Endodermal cell (in vitro differentiated cells): Measurements from ENCODE around the gene SSTR5. TPM values are rescaled to one million over a fixed set of nuclear protein-coding genes. Genes with fewer than 3 reads are reported as not detected.

Experiments
- DNase-seq: peaks from one replicate; pipeline ENCODE4 v3.0.0-alpha.2; 2017
- H3K27ac ChIP-seq: 2 replicates; pipeline ENCODE4 v1.5.1; 2013; ENCODE audit warnings: mild to moderate bottlenecking, low read depth, low read length, moderate library complexity
- H3K27me3 ChIP-seq: 2 replicates; pipeline ENCODE4 v1.6.1; 2013; ENCODE audit warnings: mild to moderate bottlenecking, low read length, moderate library complexity; ENCODE audit not compliant: insufficient read depth, control insufficient read depth, poor library complexity, severe bottlenecking
- H3K36me3 ChIP-seq: 2 replicates; pipeline ENCODE4 v1.7.0; 2013; ENCODE audit warnings: mild to moderate bottlenecking, low read length, moderate library complexity; ENCODE audit not compliant: control insufficient read depth, insufficient read depth
- H3K4me1 ChIP-seq: one replicate; pipeline ENCODE4 v1.7.0; 2013; ENCODE audit warnings: low read length; ENCODE audit not compliant: control insufficient read depth, insufficient read depth
- H3K4me3 ChIP-seq: 2 replicates; pipeline ENCODE4 v1.5.1; 2013; ENCODE audit warnings: mild to moderate bottlenecking, low read length, moderate library complexity
- H3K9ac ChIP-seq: 2 replicates; pipeline ENCODE4 v1.6.1; 2013; ENCODE audit warnings: mild to moderate bottlenecking, low read length, moderate library complexity; ENCODE audit not compliant: poor library complexity, severe bottlenecking; ENCODE audit errors: extremely low read depth
- H3K9me3 ChIP-seq: 2 replicates; pipeline ENCODE4 v1.6.1; 2013; ENCODE audit warnings: mild to moderate bottlenecking, low read length, moderate library complexity; ENCODE audit not compliant: control insufficient read depth
- H3K27ac Mint-ChIP-seq: 2 replicates; pipeline ENCODE4 v1.8.0; 2020; ENCODE audit warnings: mixed read lengths
- H3K27me3 Mint-ChIP-seq: 2 replicates; pipeline ENCODE4 v1.8.0; 2021; ENCODE audit warnings: mild to moderate bottlenecking, mixed read lengths; ENCODE audit not compliant: insufficient read depth
- H3K36me3 Mint-ChIP-seq: 2 replicates; pipeline ENCODE4 v1.8.0; 2020; ENCODE audit warnings: low read depth, mixed read lengths
- H3K4me1 Mint-ChIP-seq: 2 replicates; pipeline ENCODE4 v1.8.0; 2020; ENCODE audit warnings: mixed read lengths
- H3K4me3 Mint-ChIP-seq: 2 replicates; pipeline ENCODE4 v1.8.0; 2020; ENCODE audit warnings: mild to moderate bottlenecking, moderate library complexity, mixed read lengths
- H3K9me3 Mint-ChIP-seq: 2 replicates; pipeline ENCODE4 v1.8.0; 2020; ENCODE audit warnings: mild to moderate bottlenecking, mixed read lengths
- WGBS, 2 experiments: methylation state at CpG; one replicate each; pipeline versions ENCODE4 v1.1.5 to v1.1.7; 2013; ENCODE audit warnings: missing lambda C conversion rate in 2 of 2, mixed read lengths in 1 of 2; ENCODE audit not compliant: insufficient coverage in 1 of 2, insufficient read length in 1 of 2; 5-methylcytosine and 5-hydroxymethylcytosine counted together
- total RNA-seq, 2 donors: library from RNA; stranded (reverse); fragmentation: NEBNext Ultra II Directional in 1 of 2; extraction: Animal tissue kit (Norgen Biotek cat#: 25700) in 1 of 2; gene quantifications; 2 replicates in 1 of 2; 3 replicates in 1 of 2; pipeline ENCODE4 v1.2.1, GENCODE V29; 2021
- TF ChIP-seq, protein P1 (sequence below): fragments of 200-600 bp; sonication (generic); conservative IDR thresholded peaks from 2 replicates; pipeline ENCODE4 v1.5.0; 2021; ENCODE audit warnings: antibody characterized with exemption, mild to moderate bottlenecking

The SSTR5 gene
- total RNA-seq, 2 donors from 2014 or later, result 0.64 to 1.3 TPM

DNA sequence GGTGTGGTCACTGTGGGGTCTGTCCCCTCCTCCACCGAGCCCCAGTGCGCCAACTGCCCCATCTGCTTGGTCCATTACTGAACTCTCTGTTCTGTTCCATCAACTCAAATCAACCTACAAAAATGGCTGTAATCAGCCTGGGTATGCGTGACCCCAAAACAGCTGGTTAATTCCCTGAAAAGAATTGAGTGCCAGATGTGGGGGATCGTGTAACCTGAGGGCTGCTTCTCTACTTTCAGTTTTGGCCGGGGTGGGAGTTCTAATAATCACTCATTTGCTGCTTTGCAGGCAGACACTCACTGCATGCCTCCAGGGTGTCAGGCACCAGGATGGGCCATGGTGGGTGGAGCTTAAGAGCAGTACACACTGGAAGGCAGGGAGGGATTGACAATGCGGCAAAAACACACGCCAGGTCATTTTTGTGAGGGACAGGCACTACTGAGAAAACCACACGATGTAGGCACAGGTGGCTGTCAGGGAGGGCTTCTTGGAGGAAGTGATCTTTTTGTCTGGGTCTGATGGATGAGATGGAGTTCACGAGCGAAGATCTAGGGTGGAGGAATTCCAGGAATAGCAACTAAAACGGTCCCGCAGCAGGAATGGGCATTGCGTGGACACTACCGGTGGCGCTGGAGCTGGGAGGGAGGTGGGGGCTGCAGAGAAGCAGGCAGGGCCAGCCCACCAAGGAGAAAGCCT, 30.4 kb upstream of the SSTR5 start:
- no peaks in the 10 kb centered on the region for H3K9me3 ChIP-seq
- H3K27ac Mint-ChIP-seq, result no peak overlapping the region
- H3K4me1 Mint-ChIP-seq, result no peaks in the 10 kb centered on the region
- peaks cover 12% of the 10 kb centered on the region for H3K9me3 Mint-ChIP-seq
- WGBS, 2 experiments, result 87 to 88% methylated on average over 13 to 15 of the region's 15 CpGs
- no peaks in the 10 kb centered on the region for H3K36me3 Mint-ChIP-seq
- H3K4me3 Mint-ChIP-seq, result no peak overlapping the region
- no peak overlapping the region for H3K4me3 ChIP-seq
- H3K27me3 Mint-ChIP-seq, result no peaks in the 10 kb centered on the region
- no peak for DNase-seq
- H3K4me1 ChIP-seq, result no peaks in the 10 kb centered on the region
- no peak overlapping the region for H3K27ac ChIP-seq
- no peak overlapping the region for H3K9ac ChIP-seq
- no peaks in the 10 kb centered on the region for H3K36me3 ChIP-seq
- no peaks in the 10 kb centered on the region for H3K27me3 ChIP-seq
- TF ChIP-seq, protein P1, sequence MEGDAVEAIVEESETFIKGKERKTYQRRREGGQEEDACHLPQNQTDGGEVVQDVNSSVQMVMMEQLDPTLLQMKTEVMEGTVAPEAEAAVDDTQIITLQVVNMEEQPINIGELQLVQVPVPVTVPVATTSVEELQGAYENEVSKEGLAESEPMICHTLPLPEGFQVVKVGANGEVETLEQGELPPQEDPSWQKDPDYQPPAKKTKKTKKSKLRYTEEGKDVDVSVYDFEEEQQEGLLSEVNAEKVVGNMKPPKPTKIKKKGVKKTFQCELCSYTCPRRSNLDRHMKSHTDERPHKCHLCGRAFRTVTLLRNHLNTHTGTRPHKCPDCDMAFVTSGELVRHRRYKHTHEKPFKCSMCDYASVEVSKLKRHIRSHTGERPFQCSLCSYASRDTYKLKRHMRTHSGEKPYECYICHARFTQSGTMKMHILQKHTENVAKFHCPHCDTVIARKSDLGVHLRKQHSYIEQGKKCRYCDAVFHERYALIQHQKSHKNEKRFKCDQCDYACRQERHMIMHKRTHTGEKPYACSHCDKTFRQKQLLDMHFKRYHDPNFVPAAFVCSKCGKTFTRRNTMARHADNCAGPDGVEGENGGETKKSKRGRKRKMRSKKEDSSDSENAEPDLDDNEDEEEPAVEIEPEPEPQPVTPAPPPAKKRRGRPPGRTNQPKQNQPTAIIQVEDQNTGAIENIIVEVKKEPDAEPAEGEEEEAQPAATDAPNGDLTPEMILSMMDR, result no peak

DNA sequence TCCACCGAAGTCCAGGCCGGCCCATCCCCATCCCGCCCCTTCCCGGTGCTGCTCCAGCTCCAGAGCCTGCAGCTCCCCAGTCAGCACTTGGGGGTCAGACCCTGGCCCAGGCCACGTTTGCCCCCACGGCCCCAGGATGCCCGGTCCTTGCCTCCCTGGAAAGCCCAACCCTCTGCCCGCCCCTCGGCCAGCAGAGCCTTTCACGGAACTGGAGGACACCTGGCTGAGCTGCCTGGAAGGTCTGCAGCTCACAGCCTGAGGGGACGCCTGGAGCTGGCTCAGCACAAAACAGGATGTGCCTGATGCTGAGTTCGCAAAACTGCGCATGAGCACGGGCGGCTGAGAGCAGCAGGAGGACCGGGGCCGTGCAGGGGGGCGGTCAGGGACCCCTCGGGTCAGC, 29.7 kb upstream of the SSTR5 start:
- Histone ChIP-seq H3K27ac (no peak overlapping the region), H3K9me3 (no peaks in the 10 kb centered on the region), H3K4me1 (no peaks in the 10 kb centered on the region), H3K4me3 (no peak overlapping the region), H3K9ac (no peak overlapping the region), H3K36me3 (no peaks in the 10 kb centered on the region), H3K27me3 (no peaks in the 10 kb centered on the region)
- Mint-ChIP-seq H3K4me3 (no peak overlapping the region), H3K9me3 (peaks cover 12% of the 10 kb centered on the region), H3K27me3 (no peaks in the 10 kb centered on the region), H3K27ac (no peak overlapping the region), H3K4me1 (no peaks in the 10 kb centered on the region), H3K36me3 (no peaks in the 10 kb centered on the region)
- whole genome bisulfite sequencing, 2 experiments, result 64 to 85% methylated on average over 9 to 19 of the region's 19 CpGs
- TF ChIP-seq, protein P1, result no peak
- DNase-seq, result no peak

DNA sequence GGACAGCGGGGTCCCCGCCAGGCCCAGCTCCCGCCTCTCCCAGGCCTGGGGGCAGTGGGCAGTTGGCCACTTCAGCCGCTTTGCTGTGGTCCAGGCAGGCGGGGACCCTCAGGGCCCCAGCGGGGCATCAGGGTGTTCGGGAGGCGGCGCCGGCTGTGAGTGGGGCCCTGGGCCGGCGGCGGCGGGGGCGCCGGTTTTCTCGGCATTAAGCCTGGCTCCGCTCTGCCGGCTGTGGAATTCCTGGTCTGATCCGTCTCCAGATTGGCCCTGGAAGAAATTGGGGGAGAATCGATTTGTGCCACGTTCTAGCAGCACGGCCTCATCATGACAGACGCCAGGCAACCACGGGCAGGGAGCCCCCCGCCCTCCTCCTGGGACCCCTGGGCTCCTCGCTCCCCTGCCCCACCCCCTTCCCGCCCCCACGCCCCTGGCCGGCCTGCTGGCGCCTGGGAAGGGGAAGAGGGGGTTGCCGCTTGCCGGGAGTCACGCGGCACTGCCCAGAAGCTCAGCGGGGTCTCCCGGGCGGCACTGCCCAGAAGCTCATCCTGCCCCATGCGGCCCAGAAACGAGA, 28.6 kb upstream of the SSTR5 start:
- DNase-seq, result no peak
- no peaks in the 10 kb centered on the region for H3K27me3 ChIP-seq
- TF ChIP-seq, protein P1, result no peak
- H3K4me1 ChIP-seq, result no peaks in the 10 kb centered on the region
- 89 to 92% methylated on average over 21 to 40 of the region's 40 CpGs for WGBS, 2 experiments
- no peak overlapping the region for H3K27ac Mint-ChIP-seq
- no peak overlapping the region for H3K27ac ChIP-seq
- no peaks in the 10 kb centered on the region for H3K4me1 Mint-ChIP-seq
- no peaks in the 10 kb centered on the region for H3K36me3 ChIP-seq
- no peaks in the 10 kb centered on the region for H3K9me3 ChIP-seq
- no peak overlapping the region for H3K9ac ChIP-seq
- H3K27me3 Mint-ChIP-seq, result no peaks in the 10 kb centered on the region
- peaks cover 12% of the 10 kb centered on the region for H3K9me3 Mint-ChIP-seq
- H3K4me3 Mint-ChIP-seq, result no peak overlapping the region
- no peak overlapping the region for H3K4me3 ChIP-seq
- H3K36me3 Mint-ChIP-seq, result no peaks in the 10 kb centered on the region
